NCI-H1417 (cell line): ENCODE data around the gene E2F8.

Experiments
- DNase-seq, 3 experiments: peaks; one replicate each; lab custom pipeline; 2025; lab: John Stamatoyannopoulos, UW

Gene E2F8

DNA sequence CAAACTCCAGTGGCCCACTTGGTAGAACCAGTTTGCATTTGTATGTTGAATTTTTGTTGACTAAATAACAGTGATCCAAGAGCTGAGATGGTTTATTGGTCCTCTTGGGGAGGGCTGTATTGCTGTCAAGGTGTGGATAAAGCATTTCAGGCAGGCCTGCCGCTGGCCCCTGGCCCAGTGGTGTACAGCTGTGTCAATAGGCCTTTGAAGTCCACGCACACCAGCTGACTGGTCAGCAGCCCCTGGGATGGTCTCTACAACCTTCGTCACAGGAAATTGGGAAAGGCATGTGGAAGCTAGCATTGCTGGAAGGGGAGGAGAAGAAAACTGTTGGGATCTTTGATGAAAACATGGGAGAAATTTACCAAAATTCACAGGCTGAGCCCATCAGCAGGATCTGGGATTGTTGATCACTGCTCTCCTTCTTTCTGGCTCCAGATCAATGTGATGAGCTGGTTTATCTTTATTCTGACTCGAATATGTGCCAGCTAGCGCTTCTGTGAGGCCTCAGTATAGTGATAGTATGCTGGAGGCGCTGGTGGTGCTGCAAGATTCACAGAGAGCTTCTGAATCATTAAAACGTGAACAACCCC, 12.5 kb upstream of the E2F8 start:
- DNase-seq = peak in 1 of 3 experiments; percentile 27

GRCh38 chr11:19252394-19253152, 11.8 kb upstream of the E2F8 start:
- no peak for DNase-seq

- no peak for DNase-seq
These were observed 10.8 kb upstream of the E2F8 start for GRCh38 chr11:19251577-19251976.

DNA sequence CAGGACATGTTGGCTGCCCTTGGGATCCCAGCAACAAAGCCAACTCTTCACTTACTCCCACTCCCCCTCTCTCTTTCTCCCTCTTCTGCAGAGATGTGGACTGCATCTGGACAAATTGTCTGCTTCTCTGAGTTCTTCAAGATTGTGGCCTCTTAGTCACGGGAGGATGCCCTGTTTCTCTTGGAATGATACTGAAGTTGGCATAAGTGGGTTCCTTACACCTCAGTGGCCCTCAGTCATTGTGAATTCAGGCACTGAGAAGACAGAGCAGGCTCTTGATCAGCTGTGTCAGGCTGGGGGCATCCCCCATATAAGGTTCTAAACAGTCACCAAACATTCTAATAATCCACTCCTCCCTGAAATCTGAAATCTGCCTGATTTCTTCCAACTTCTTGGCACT, 6.1 kb upstream of the E2F8 start:
- no peak for DNase-seq

GRCh38 chr11:19245351-19245750, 4.6 kb upstream of the E2F8 start:
- no peak for DNase-seq

DNA sequence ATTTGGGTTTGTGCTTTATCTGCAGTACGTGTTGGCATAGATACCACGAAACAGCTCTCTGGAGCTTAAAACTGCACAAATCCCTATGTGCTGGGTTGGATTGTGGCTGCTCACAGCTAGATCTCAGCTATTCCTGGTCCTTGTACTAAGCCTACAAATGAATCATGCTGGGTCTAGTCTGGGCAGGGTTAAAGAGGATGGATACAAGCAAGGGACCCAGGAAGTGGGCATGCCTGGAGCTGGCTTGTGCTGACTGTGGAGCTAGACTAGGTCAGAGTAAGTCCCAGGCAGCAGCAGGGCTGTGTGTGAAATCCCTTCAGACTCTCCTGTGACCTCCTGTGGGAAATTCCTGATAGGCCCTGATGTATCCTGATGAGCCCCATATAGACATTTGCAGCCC, 3.9 kb upstream of the E2F8 start:
- no peak for DNase-seq

GRCh38 chr11:19244084-19244483, 3.3 kb upstream of the E2F8 start:
- DNase-seq = no peak

GRCh38 chr11:19243613-19244012, 2.9 kb upstream of the E2F8 start:
- DNase-seq = no peak

DNA sequence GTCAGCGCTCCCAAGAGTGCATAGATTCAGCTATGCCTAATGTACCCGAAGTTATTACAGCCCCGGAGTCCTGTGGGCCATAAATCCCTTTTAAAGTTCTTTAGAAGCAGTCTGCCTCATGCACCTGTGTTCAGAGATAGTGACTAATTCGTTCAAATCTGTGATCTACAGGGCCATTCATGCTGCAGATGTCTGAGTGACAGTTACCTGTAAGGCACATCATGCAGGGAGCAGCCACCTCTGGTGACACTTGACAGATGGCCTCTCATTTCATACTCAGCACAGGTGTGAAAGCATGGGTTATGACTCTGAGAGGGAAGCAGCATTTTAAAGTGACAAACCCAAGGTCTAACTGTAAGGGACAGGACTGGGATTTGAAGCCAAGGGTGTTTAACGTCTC, 2.4 kb upstream of the E2F8 start:
- DNase-seq = no peak

DNA sequence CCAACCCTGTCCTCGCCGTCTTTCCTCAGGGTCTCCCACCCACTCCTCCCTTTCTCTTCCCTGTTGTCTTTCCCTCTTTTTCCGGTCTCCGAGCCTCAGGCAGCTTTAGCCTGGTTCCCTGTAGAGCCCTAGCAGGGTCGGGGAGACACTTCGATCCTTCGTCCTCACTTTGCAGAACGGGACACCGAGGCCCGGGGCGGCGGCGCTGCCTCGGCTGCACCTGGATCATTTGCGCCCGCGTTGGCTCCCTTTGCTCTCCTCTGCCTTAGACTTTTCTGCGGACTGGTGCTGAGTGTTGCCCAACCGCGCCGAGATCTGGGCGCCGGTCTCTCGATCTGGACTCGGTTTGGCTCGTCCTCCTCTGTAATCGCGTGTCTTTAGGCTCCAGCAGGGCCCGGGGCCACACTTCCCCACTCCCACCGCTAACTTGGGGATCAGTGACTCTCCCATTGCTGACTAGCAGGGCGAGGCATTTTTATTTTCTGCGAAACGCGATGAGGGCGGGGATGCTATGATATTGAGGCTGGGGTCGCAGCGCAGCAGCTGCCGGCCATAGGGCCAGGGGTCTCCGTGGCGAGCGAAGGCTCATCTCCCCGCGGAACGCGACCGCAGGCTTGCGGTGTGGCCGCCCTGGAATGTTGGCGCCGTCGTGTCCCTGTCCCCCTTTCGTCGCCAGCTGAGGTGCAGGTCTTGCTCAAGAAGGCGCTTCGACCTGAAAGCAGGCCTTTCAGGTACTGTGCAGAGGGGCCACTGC, 1.6 kb upstream of the E2F8 start:
- DNase-seq = no peak

- DNase-seq = no peak
These were observed 774 bp upstream of the E2F8 start for GRCh38 chr11:19241260-19242178.

- peak in 1 of 3 experiments; percentile 12 for DNase-seq
These were observed 1.7 kb downstream of the E2F8 start for GRCh38 chr11:19239039-19239438.

GRCh38 chr11:19237813-19238212, 2.9 kb downstream of the E2F8 start:
- peak in 1 of 3 experiments; percentile 52 for DNase-seq

- DNase-seq = no peak
These were observed 3.4 kb downstream of the E2F8 start for GRCh38 chr11:19237381-19237780.

GRCh38 chr11:19234231-19234817, 6.4 kb downstream of the E2F8 start:
- DNase-seq = no peak

DNA sequence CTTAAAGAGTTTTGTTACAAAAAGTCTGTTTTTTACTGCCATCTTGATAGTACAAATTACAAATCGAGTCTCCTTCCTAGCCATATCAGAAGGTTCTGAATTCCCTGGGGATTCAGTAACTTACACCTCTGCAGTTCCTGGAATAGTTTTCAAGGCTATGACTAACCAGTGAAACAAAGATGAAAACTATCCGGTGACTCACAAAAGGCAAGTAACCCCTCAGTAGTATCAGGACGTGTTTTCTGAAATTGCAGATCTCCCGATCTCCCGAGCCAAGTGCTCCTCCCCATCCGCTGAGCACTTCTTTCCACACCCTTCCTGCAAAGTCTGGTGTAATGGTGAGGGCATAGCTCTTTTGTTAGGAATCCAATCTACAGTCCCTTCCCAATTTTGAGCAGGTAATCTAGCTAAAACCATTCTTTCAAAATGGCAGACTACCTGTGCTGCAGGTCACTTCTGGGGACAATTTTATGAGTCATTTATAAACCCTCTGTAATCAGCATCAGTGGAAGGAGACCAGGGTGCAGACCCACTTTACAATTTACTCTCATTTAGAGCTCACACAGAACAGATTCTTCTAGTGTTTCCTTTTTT, 7.7 kb downstream of the E2F8 start:
- DNase-seq = no peak

GRCh38 chr11:19229671-19230070, 11.1 kb downstream of the E2F8 start:
- DNase-seq = no peak

DNA sequence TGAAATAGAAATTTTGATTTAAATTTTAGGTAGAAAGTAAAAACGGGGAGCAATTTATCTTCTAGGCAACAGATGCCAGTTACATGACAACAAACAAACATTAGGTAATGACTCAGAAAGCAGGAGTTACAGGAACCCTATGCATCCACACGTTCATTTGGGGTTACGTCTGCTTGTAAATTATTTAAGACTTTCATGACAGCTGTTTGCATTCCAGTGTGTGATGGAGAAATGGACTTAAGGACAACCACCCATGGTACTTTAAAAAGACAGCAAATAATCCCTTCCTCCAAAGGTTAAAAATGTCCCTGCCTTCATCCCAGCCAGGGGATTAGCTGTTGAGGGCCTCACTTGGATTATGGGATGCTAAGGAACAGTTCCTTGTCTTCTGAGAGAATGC, 11.8 kb downstream of the E2F8 start:
- no peak for DNase-seq

GRCh38 chr11:19226378-19227195, 14.2 kb downstream of the E2F8 start:
- no peak for DNase-seq

DNA sequence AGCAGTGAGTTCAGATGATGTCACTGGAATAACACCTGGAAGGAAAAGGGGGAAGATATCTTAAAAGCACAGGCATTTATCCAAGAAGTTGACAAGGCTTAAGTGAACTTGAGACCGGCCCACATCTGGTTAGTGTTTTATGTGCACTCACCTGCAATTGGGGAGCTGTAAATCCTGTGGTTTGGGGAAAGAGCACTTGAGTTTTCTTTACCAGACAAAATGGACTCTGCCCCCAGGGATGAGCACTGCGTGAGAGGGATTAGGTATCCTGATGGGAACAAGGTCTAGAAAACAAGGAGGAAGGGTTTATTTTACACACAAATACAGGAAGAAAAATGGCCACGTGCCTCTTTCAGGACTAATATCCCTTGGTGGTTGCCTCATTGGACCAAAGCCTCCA, 15.2 kb downstream of the E2F8 start:
- DNase-seq = peak in 1 of 3 experiments; percentile 91
